Measurements from ENCODE around the gene EFNA5.

- TF ChIP-seq POLR2A (IDR thresholded peaks at IDR 0.05; ENCODE audit: low read length) = no peak
- no peak for TF ChIP-seq GATA1 (IDR thresholded peaks at IDR 0.05; ENCODE audit: low read depth, low read length)
Observed at GRCh38 chr5:107646418-107646817, 24.3 kb downstream of the EFNA5 start.

Measured in erythroblast (primary cell).